WTC11 (cell line): ENCODE results near the gene FLT4. TPM values are rescaled to one million over a fixed set of nuclear protein-coding genes. Genes with fewer than 3 reads are reported as not detected.

ENCODE experiments used
- ATAC-seq: fragments of 200-7000 bp; cut with Tn5 transposase; 2 replicates; pipeline ENCODE4 v1.10.0; 2021; ENCODE audit warnings: mild to moderate bottlenecking, moderate library complexity
- CTCF ChIA-PET: fragments of 300-600 bp; sonication (Branson Sonifier 250); formaldehyde crosslinking; loops from one replicate; lab custom pipeline; 2021; ENCODE audit warnings: antibody characterized with exemption; lab: Charles Lee
- POLR2A ChIA-PET: fragments of 350-600 bp; sonication (Branson Sonifier 250); formaldehyde crosslinking; loops from one replicate; lab custom pipeline; 2021; ENCODE audit warnings: antibody characterized with exemption; lab: Charles Lee
- DNase-seq: peaks from one replicate; pipeline ENCODE4 v3.0.0; 2021; ENCODE audit warnings: low spot score
- H3K27ac Mint-ChIP-seq: 2 replicates; pipeline ENCODE4 v1.8.0; 2021; ENCODE audit warnings: mixed read lengths
- H3K27me3 Mint-ChIP-seq: 2 replicates; pipeline ENCODE4 v1.8.0; 2021; ENCODE audit warnings: low read depth, mild to moderate bottlenecking, moderate library complexity, mixed read lengths
- H3K36me3 Mint-ChIP-seq: 2 replicates; pipeline ENCODE4 v1.8.0; 2021; ENCODE audit warnings: mixed read lengths
- H3K4me1 Mint-ChIP-seq: 2 replicates; pipeline ENCODE4 v1.8.0; 2022; ENCODE audit warnings: mixed read lengths
- H3K4me3 Mint-ChIP-seq: 2 replicates; pipeline ENCODE4 v1.8.0; 2021; ENCODE audit warnings: mild to moderate bottlenecking, moderate library complexity, mixed read lengths
- H3K9me3 Mint-ChIP-seq: 2 replicates; pipeline ENCODE4 v1.8.0; 2021; ENCODE audit warnings: mixed read lengths
- ATF1 ChIP-seq: sonication (generic); formaldehyde crosslinking; IDR thresholded peaks from 2 replicates; pipeline ENCODE4 v1.8.1; 2023; ENCODE audit warnings: mild to moderate bottlenecking, moderate library complexity, missing genetic modification reagents
- ATF3 ChIP-seq: sonication (generic); formaldehyde crosslinking; conservative IDR thresholded peaks from 2 replicates; pipeline ENCODE4 v1.8.1; 2022; ENCODE audit warnings: mild to moderate bottlenecking, missing genetic modification reagents
- CBFB ChIP-seq: sonication (generic); formaldehyde crosslinking; IDR thresholded peaks from 2 replicates; pipeline ENCODE4 v1.8.1; 2022; ENCODE audit warnings: mild to moderate bottlenecking, low read depth, missing genetic modification reagents
- CDX4 ChIP-seq: fragments of 250-450 bp; sonication (Bioruptor Pico); IDR thresholded peaks from 2 replicates; pipeline ENCODE4 v1.9.0; 2021; ENCODE audit warnings: moderate library complexity, mild to moderate bottlenecking, inconsistent platforms, borderline replicate concordance
- ELF4 ChIP-seq: sonication (generic); formaldehyde crosslinking; IDR thresholded peaks from 2 replicates; pipeline ENCODE4 v1.8.1; 2022; ENCODE audit warnings: low read depth, mild to moderate bottlenecking, moderate library complexity, missing genetic modification reagents
- FOXJ3 ChIP-seq: sonication (generic); formaldehyde crosslinking; IDR thresholded peaks from 2 replicates; pipeline ENCODE4 v1.9.0; 2021; ENCODE audit warnings: missing genetic modification reagents, mild to moderate bottlenecking, borderline replicate concordance
- GABPB1 ChIP-seq: sonication (generic); formaldehyde crosslinking; IDR thresholded peaks from 2 replicates; pipeline ENCODE4 v1.8.1; 2023; ENCODE audit warnings: mild to moderate bottlenecking, missing genetic modification reagents
- HMGXB4 ChIP-seq: sonication (generic); formaldehyde crosslinking; IDR thresholded peaks from 2 replicates; pipeline ENCODE4 v1.8.1; 2023; ENCODE audit warnings: mild to moderate bottlenecking, moderate library complexity, missing genetic modification reagents
- JAZF1 ChIP-seq: fragments of 250-450 bp; sonication (Bioruptor Pico); IDR thresholded peaks from 2 replicates; pipeline ENCODE4 v1.9.0; 2021; ENCODE audit warnings: moderate library complexity, mild to moderate bottlenecking, inconsistent platforms
- NR2C2 ChIP-seq: sonication (generic); formaldehyde crosslinking; IDR thresholded peaks from 2 replicates; pipeline ENCODE4 v1.8.0; 2022; ENCODE audit warnings: mild to moderate bottlenecking, missing genetic modification reagents
- TEAD4 ChIP-seq: sonication (generic); formaldehyde crosslinking; IDR thresholded peaks from 2 replicates; pipeline ENCODE4 v1.8.0; 2022; ENCODE audit warnings: mild to moderate bottlenecking, missing genetic modification reagents
- USF2 ChIP-seq: sonication (generic); formaldehyde crosslinking; IDR thresholded peaks from 2 replicates; pipeline ENCODE4 v1.8.1; 2023; ENCODE audit warnings: mild to moderate bottlenecking, missing genetic modification reagents, moderate library complexity
- ZNF423 ChIP-seq: fragments of 250-450 bp; sonication (Bioruptor Pico); IDR thresholded peaks from 2 replicates; pipeline ENCODE4 v2.1.2; 2022; ENCODE audit warnings: mild to moderate bottlenecking, moderate library complexity
- total RNA-seq: library from RNA; stranded (reverse); gene quantifications from 3 replicates; pipeline ENCODE4 v1.2.3, GENCODE V29; 2021
- TF ChIP-seq, protein P1 (sequence below): sonication (generic); formaldehyde crosslinking; IDR thresholded peaks from 2 replicates; pipeline ENCODE4 v1.8.1; 2023; ENCODE audit warnings: mild to moderate bottlenecking, missing genetic modification reagents
- TF ChIP-seq, protein P2 (sequence below): sonication (generic); formaldehyde crosslinking; IDR thresholded peaks from 2 replicates; pipeline ENCODE4 v1.8.1; 2023; ENCODE audit warnings: mild to moderate bottlenecking, missing genetic modification reagents, moderate library complexity
- TF ChIP-seq, protein P3 (sequence below): sonication (generic); formaldehyde crosslinking; IDR thresholded peaks from 2 replicates; pipeline ENCODE4 v1.8.0; 2022; ENCODE audit warnings: mild to moderate bottlenecking, missing genetic modification reagents

Gene FLT4
- total RNA-seq, 1 experiment from 2014 or later = 12.4 TPM

- Mint-ChIP-seq H3K36me3 (no peaks in the 10 kb centered on the region), H3K4me3 (no peak overlapping the region), H3K27ac (no peak overlapping the region), H3K27me3 (no peaks in the 10 kb centered on the region), H3K4me1 (0 out of 2 replicates have a peak, but pooled peaks cover 6% of the 10 kb centered on the region), H3K9me3 (no peaks in the 10 kb centered on the region)
- ATAC-seq (no peak), DNase-seq (no peak)
- TF ChIP-seq ELF4 (CRISPR knock-in tag) (no peak), HMGXB4 (CRISPR knock-in tag) (no peak), CBFB (CRISPR knock-in tag) (no peak), NR2C2 (CRISPR knock-in tag) (no peak), JAZF1 (no peak), ZNF423 (CRISPR knock-in tag) (no peak), ATF3 (CRISPR knock-in tag) (no peak), USF2 (CRISPR knock-in tag) (no peak)
- TF ChIP-seq, protein P1, sequence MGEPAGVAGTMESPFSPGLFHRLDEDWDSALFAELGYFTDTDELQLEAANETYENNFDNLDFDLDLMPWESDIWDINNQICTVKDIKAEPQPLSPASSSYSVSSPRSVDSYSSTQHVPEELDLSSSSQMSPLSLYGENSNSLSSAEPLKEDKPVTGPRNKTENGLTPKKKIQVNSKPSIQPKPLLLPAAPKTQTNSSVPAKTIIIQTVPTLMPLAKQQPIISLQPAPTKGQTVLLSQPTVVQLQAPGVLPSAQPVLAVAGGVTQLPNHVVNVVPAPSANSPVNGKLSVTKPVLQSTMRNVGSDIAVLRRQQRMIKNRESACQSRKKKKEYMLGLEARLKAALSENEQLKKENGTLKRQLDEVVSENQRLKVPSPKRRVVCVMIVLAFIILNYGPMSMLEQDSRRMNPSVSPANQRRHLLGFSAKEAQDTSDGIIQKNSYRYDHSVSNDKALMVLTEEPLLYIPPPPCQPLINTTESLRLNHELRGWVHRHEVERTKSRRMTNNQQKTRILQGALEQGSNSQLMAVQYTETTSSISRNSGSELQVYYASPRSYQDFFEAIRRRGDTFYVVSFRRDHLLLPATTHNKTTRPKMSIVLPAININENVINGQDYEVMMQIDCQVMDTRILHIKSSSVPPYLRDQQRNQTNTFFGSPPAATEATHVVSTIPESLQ (CRISPR knock-in tag) = no peak
- TF ChIP-seq, protein P2, sequence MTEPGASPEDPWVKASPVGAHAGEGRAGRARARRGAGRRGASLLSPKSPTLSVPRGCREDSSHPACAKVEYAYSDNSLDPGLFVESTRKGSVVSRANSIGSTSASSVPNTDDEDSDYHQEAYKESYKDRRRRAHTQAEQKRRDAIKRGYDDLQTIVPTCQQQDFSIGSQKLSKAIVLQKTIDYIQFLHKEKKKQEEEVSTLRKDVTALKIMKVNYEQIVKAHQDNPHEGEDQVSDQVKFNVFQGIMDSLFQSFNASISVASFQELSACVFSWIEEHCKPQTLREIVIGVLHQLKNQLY = no peak
- ChIA-PET POLR2A (no interaction called here), CTCF (interaction anchor here (1.2 to 5.6 kb wide), 2 partner anchors 11 to 19 kb away, joined by 4 to 42 read pairs; no protein-coding TSS in a partner anchor)
Observed at GRCh38 chr5:180629831-180630382, 19.5 kb downstream of the FLT4 start.

DNA sequence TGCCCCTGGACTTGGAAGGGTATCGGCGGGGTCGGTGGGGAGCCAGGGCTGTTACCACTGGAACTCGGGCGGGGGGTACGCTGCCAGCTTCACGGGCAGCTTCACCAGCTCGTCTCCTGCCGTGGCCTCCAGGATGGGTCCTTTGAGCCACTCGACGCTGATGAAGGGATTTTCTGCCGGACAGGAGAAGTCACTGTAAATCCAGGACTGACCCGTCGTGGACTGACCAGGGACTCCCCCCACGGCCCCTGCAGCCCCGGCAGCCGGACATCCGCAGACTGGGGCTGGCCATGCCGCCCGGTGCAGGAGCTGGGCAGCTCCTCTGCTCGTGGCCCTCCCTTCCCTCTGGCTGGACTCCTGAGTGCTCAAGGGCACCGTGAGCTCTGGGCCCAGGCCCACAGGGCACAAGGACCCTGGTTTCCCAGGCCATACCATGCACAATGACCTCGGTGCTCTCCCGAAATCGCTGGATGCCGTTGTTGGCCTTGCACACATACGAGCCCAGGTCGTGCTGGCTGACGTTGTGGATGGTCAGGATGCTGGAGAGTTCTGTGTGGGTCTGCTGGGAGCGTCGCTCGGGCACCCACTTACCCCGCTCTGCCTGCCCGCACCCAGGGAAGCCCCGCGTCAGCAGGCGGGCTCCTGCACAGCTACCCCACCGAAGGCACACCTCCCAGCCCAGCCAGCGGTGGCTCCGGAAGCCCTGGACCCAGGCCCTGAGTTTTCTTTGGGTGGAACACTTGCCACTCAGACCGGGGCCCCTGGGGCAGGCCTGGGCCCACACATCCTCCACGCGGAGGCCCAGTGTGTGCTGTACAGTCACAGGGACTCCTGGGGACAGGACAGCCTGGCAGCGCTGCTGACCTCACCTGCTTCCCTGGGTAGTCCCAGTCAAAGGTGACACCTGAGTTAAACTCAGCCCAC lies 20.3 kb downstream of the FLT4 start:
- ATAC-seq (no peak), DNase-seq (no peak)
- H3K27ac Mint-ChIP-seq = no peak overlapping the region
- H3K36me3 Mint-ChIP-seq = no peaks in the 10 kb centered on the region
- POLR2A ChIA-PET = no interaction called here
- TF ChIP-seq, protein P3, sequence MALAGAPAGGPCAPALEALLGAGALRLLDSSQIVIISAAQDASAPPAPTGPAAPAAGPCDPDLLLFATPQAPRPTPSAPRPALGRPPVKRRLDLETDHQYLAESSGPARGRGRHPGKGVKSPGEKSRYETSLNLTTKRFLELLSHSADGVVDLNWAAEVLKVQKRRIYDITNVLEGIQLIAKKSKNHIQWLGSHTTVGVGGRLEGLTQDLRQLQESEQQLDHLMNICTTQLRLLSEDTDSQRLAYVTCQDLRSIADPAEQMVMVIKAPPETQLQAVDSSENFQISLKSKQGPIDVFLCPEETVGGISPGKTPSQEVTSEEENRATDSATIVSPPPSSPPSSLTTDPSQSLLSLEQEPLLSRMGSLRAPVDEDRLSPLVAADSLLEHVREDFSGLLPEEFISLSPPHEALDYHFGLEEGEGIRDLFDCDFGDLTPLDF (CRISPR knock-in tag) = no peak
- TF ChIP-seq TEAD4 (CRISPR knock-in tag) (no peak), ATF1 (CRISPR knock-in tag) (no peak), FOXJ3 (CRISPR knock-in tag) (no peak), CDX4 (CRISPR knock-in tag) (no peak), GABPB1 (no peak)
- TF ChIP-seq, protein P2 = no peak
- TF ChIP-seq, all 79 proteins: peak for 0
- 0 out of 2 replicates have a peak, but pooled peaks cover 6% of the 10 kb centered on the region for H3K4me1 Mint-ChIP-seq
- no peaks in the 10 kb centered on the region for H3K9me3 Mint-ChIP-seq
- H3K27me3 Mint-ChIP-seq = no peaks in the 10 kb centered on the region
- CTCF ChIA-PET = interaction anchor here (0.6 to 5.6 kb wide), 2 partner anchors 10 to 23 kb away, joined by 4 to 42 read pairs; no protein-coding TSS in a partner anchor
- H3K4me3 Mint-ChIP-seq = no peak overlapping the region
